Spleen (tissue), 11 donors: ENCODE results near the gene OTULIN. TPM values are rescaled to one million over a fixed set of nuclear protein-coding genes. Genes with fewer than 3 reads are reported as not detected.

Experiments used
- DNase-seq: peaks from one replicate; pipeline ENCODE4 v3.0.0-alpha.2; 2020
- H3K27ac ChIP-seq, 8 donors: fragments of 200-600 bp; sonication (generic) in 7 of 8; 1 replicate in 4 of 8; 2 replicates in 4 of 8; pipeline versions ENCODE4 v1.5.0 to v1.8.0; 2016 to 2021; ENCODE audit warnings: inconsistent platforms in 4 of 8, mild to moderate bottlenecking in 4 of 8, moderate library complexity in 1 of 8
- H3K27me3 ChIP-seq, 7 donors: fragments of 200-600 bp; sonication (generic) in 6 of 7; replicated peaks in 1 of 7; 1 replicate in 4 of 7; 2 replicates in 3 of 7; pipeline versions ENCODE4 v1.5.0 to v1.8.0; 2016 to 2021; ENCODE audit warnings: inconsistent platforms in 3 of 7, mild to moderate bottlenecking in 1 of 7
- H3K36me3 ChIP-seq, 6 donors: fragments of 200-600 bp; sonication (generic) in 5 of 6; 1 replicate in 4 of 6; 2 replicates in 2 of 6; pipeline versions ENCODE4 v1.5.0 to v1.8.0; 2016 to 2021; ENCODE audit warnings: inconsistent platforms in 2 of 6
- H3K4me1 ChIP-seq, 6 donors: fragments of 200-600 bp; sonication (generic) in 5 of 6; 1 replicate in 3 of 6; 2 replicates in 3 of 6; pipeline versions ENCODE4 v1.5.0 to v1.8.0; 2016 to 2021; ENCODE audit warnings: inconsistent platforms in 3 of 6
- H3K4me3 ChIP-seq, 8 donors: fragments of 200-600 bp; sonication (generic) in 7 of 8; 1 replicate in 4 of 8; 2 replicates in 4 of 8; pipeline versions ENCODE4 v1.5.0 to v1.8.0; 2016 to 2021; ENCODE audit warnings: inconsistent platforms in 4 of 8, mild to moderate bottlenecking in 4 of 8, moderate library complexity in 2 of 8
- H3K9me3 ChIP-seq, 8 donors: fragments of 200-600 bp; sonication (generic) in 7 of 8; 1 replicate in 4 of 8; 2 replicates in 4 of 8; pipeline versions ENCODE4 v1.5.0 to v1.8.0; 2016 to 2021; ENCODE audit warnings: inconsistent platforms in 4 of 8
- POLR2A ChIP-seq, 3 donors: fragments of 450-650 bp; IDR thresholded peaks; one replicate each; pipeline ENCODE4 v1.5.1; 2017; ENCODE audit warnings: antibody characterized with exemption in 3 of 3, mild to moderate bottlenecking in 1 of 3
- POLR2AphosphoS5 ChIP-seq, 3 donors: sonication (generic); formaldehyde crosslinking; IDR thresholded peaks; one replicate each; pipeline ENCODE4 v1.5.1; 2017; ENCODE audit warnings: antibody characterized with exemption in 3 of 3
- WGBS, 5 donors: extraction: QIAGEN DNeasy Blood & Tissue Kit in 3 of 5; methylation state at CpG; one replicate each; pipeline versions ENCODE4 v1.1.5 to v1.1.7; 2013 to 2018; 5-methylcytosine and 5-hydroxymethylcytosine counted together
- intact Hi-C: fragments of 100-400 bp; cut with DNase I; formaldehyde crosslinking; loops from one replicate; pipeline ENCODE4 v1.15.0; 2023; ENCODE audit warnings: low total_unique reads
- polyA plus RNA-seq, 3 donors: library from polyadenylated mRNA; stranded (reverse); fragments of 200-250 nt; gene quantifications; one replicate each; pipeline ENCODE4 v1.2.1, GENCODE V29; 2013
- total RNA-seq, 7 donors: library from RNA; depleted of rRNA in 3 of 7; stranded (reverse); fragments of >200 nt in 3 of 7; fragmentation: NEBNext Ultra II Directional in 4 of 7; extraction: Animal tissue kit (Norgen Biotek cat#: 25700) in 4 of 7; gene quantifications; one replicate each; pipeline versions ENCODE4 v1.1.0 to v1.2.1, GENCODE V29; 2016 to 2021
- TF ChIP-seq, protein P1 (sequence below), 11 experiments: fragments of 200-600 bp in 7 of 11; fragments of 450-650 bp in 4 of 11; sonication (generic) in 4 of 11; IDR thresholded peaks in 8 of 11; conservative IDR thresholded peaks in 3 of 11; 1 replicate in 7 of 11; 2 replicates in 4 of 11; pipeline versions ENCODE4 v1.4.0 to v1.8.0; 2016 to 2021; ENCODE audit warnings: antibody characterized with exemption in 11 of 11, inconsistent platforms in 4 of 11, mild to moderate bottlenecking in 1 of 11
- donor health status: healthy with polysubstance abuse.
- donor health status: DM: no; HTN: no; CAD: no; lungs with moderate emphysema.
- donor health status: DM: no; HTN: no; CAD: no.
- donor health status: Bipolar disorder and iron deficiency.
- donor health status: healthy.
- donor health status: DM: no; HTN: no; CAD: no.
- donor health status: DM: yes; HTN: yes; CAD: no.

OTULIN gene
- total and polyA plus RNA-seq, 10 donors, result 2.7 to 53.7 (median 35.9) TPM

DNA sequence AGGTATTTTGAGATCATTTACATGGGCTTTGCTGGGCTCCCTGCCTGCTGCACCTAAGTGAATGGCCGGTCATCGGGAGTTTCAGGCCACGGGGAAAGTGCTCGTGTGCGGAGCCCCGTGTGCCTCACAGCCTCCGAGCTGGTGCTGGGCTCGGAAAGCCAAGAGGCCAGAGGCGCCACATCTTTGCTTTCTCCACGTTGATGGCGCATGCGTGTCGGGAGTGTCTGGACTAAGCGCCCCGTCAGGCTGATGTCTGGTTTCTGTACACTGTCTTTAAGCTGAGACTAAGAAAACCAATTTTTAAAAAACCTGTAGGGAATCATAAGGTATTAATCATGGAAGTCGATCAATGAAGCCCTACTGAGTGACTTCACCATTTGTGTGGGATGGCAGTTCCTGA, 69.1 kb downstream of the OTULIN start:
- no peaks in the 10 kb centered on the region for H3K27me3 ChIP-seq
- no peaks in the 10 kb centered on the region for H3K4me1 ChIP-seq
- H3K9me3 ChIP-seq, result no peaks in the 10 kb centered on the region
- WGBS, 5 donors, result 96 to 99% (median 97%) methylated on average over 16 of the region's 16 CpGs
- H3K4me3 ChIP-seq, result no peak overlapping the region
- TF ChIP-seq POLR2AphosphoS5 (IDR thresholded peaks at IDR 0.05) (no peak), POLR2A (IDR thresholded peaks at IDR 0.05) (no peak)
- no peak for DNase-seq
- peaks cover 0 to 81% (median 2%) of the 10 kb centered on the region in 6 donors for H3K36me3 ChIP-seq
- H3K27ac ChIP-seq, result no peak overlapping the region
- intact Hi-C loops, result no loop called here

DNA sequence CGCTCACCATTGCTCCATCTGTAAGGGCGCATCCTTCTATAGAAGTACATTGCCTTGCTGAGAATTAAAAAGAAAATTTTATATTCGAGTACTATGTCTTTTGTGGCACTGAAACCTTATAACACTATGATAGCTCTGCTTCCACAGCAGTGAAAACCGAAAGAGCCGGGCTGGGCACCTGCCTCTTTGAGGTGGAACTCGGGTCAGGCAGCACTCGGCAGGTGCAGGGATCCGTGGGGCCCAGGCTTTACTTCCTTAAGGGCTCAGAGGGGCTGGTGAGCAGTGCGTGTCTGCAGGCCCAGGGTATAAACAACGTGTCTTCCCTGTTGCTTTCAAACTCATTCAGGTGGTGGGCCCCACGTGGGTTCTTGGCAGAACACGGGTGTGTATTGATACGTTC, 69.9 kb downstream of the OTULIN start:
- DNase-seq, result no peak
- WGBS, 5 donors, result 88 to 94% (median 90%) methylated on average over 13 of the region's 13 CpGs

GRCh38 chr5:14735944-14736343, 71.4 kb downstream of the OTULIN start:
- Histone ChIP-seq H3K4me3 (no peak overlapping the region), H3K9me3 (no peaks in the 10 kb centered on the region), H3K36me3 (peaks cover 0 to 89% (median 11%) of the 10 kb centered on the region in 6 donors), H3K27ac (no peak overlapping the region), H3K4me1 (no peaks in the 10 kb centered on the region), H3K27me3 (no peaks in the 10 kb centered on the region)
- TF ChIP-seq POLR2AphosphoS5 (IDR thresholded peaks at IDR 0.05) (no peak), POLR2A (IDR thresholded peaks at IDR 0.05) (no peak)
- TF ChIP-seq, protein P1, sequence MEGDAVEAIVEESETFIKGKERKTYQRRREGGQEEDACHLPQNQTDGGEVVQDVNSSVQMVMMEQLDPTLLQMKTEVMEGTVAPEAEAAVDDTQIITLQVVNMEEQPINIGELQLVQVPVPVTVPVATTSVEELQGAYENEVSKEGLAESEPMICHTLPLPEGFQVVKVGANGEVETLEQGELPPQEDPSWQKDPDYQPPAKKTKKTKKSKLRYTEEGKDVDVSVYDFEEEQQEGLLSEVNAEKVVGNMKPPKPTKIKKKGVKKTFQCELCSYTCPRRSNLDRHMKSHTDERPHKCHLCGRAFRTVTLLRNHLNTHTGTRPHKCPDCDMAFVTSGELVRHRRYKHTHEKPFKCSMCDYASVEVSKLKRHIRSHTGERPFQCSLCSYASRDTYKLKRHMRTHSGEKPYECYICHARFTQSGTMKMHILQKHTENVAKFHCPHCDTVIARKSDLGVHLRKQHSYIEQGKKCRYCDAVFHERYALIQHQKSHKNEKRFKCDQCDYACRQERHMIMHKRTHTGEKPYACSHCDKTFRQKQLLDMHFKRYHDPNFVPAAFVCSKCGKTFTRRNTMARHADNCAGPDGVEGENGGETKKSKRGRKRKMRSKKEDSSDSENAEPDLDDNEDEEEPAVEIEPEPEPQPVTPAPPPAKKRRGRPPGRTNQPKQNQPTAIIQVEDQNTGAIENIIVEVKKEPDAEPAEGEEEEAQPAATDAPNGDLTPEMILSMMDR (IDR thresholded peaks at IDR 0.05 in 8 of 11, conservative IDR thresholded peaks at IDR 0.05 in 3 of 11), result no peak
- no peak for DNase-seq
- WGBS, 5 donors, result 57 to 86% (median 70%) methylated on average over 4 of the region's 4 CpGs
- intact Hi-C loops, result no loop called here

More for the DNA sequence above, 69.9 kb downstream of the OTULIN start:
- no peak overlapping the region for H3K4me3 ChIP-seq
- H3K27ac ChIP-seq, result no peak overlapping the region
- H3K36me3 ChIP-seq, result peaks cover 0 to 87% (median 2%) of the 10 kb centered on the region in 6 donors
- no peaks in the 10 kb centered on the region for H3K9me3 ChIP-seq
- TF ChIP-seq POLR2AphosphoS5 (IDR thresholded peaks at IDR 0.05) (no peak), POLR2A (IDR thresholded peaks at IDR 0.05) (no peak)
- TF ChIP-seq, protein P1 (IDR thresholded peaks at IDR 0.05 in 8 of 11, conservative IDR thresholded peaks at IDR 0.05 in 3 of 11), result no peak
- intact Hi-C loops, result no loop called here
- no peaks in the 10 kb centered on the region for H3K4me1 ChIP-seq
- no peaks in the 10 kb centered on the region for H3K27me3 ChIP-seq

DNA sequence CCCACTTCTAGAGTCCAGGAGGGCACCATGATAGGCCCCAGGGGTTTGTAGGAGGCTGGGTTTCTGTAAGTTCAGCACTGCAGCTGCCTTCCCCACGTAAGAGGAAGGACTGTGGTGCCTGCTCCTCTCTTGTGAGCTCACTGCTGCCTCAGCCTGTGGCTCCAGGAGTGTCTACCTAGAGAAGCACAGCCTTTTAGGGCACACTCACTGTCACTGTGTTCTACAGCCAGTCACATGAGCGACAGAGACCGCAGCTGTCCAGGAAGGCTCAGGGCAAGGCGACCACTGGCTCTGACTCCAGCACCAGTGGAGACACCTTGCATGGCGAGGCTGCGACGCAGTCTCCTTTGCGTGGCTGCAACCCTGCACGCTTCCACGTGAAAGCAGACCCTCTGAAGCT, 72.8 kb downstream of the OTULIN start:
- TF ChIP-seq, protein P1 (IDR thresholded peaks at IDR 0.05 in 8 of 11, conservative IDR thresholded peaks at IDR 0.05 in 3 of 11), result no peak
- TF ChIP-seq POLR2A (IDR thresholded peaks at IDR 0.05) (no peak), POLR2AphosphoS5 (IDR thresholded peaks at IDR 0.05) (no peak)
- Histone ChIP-seq H3K36me3 (peaks cover 0 to 92% (median 19%) of the 10 kb centered on the region in 6 donors), H3K27ac (no peak overlapping the region), H3K4me1 (no peaks in the 10 kb centered on the region), H3K27me3 (no peaks in the 10 kb centered on the region), H3K9me3 (no peaks in the 10 kb centered on the region), H3K4me3 (no peak overlapping the region)
- intact Hi-C loops, result no loop called here
- 94 to 98% (median 96%) methylated on average over 7 to 10 of the region's 10 CpGs for WGBS, 5 donors
- no peak for DNase-seq

DNA sequence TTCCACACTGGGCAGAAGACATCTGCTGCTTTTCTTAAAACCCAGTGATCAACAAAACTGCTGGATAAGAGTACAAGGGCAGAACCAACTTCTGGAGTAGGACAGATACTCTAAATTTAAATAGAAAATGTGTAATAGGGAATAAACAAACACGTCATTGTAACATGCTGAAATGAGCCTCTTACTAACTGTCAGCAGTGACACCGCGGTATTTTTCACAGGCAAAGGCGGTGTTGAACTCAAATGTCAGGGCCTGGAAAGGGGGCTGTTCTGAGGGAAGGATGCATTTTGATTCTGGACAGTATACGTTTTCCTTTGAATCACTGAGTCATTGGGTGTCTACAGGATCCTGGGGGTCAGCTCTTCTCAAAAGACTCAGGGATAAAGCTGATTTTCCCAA, 73.5 kb downstream of the OTULIN start:
- H3K4me3 ChIP-seq, result no peak overlapping the region
- WGBS, 5 donors, result 94 to 98% (median 96%) methylated on average over 5 of the region's 5 CpGs
- no peaks in the 10 kb centered on the region for H3K27me3 ChIP-seq
- no peak overlapping the region for H3K27ac ChIP-seq
- H3K9me3 ChIP-seq, result no peaks in the 10 kb centered on the region
- intact Hi-C loops, result no loop called here
- no peak for DNase-seq
- no peaks in the 10 kb centered on the region for H3K4me1 ChIP-seq
- peaks cover 0 to 90% (median 19%) of the 10 kb centered on the region in 6 donors for H3K36me3 ChIP-seq
- no peak for TF ChIP-seq POLR2A (IDR thresholded peaks at IDR 0.05)
